ENCODE measurements around the gene TNNT3.

GRCh38 chr11:1964955-1965354 lies 45.5 kb downstream of the TNNT3 start:
- no peak for TF ChIP-seq ZFP3 (CRISPR knock-in tag; IDR thresholded peaks at IDR 0.05)
- no peak for TF ChIP-seq PATZ1 (CRISPR knock-in tag; IDR thresholded peaks at IDR 0.05; ENCODE audit: borderline replicate concordance)
- no peak for TF ChIP-seq GLIS3 (CRISPR knock-in tag; IDR thresholded peaks at IDR 0.05)
- no peak for TF ChIP-seq TOX (CRISPR knock-in tag; IDR thresholded peaks at IDR 0.05; ENCODE audit: borderline replicate concordance)

All from SK-N-SH treated with all-trans-retinoic acid at 6 μM for 48 hours (cell line).